NCI-H2029 (cell line): ENCODE data around the gene HERC2.
"Not testable (repeated sequence)": the region's sequence is repeated elsewhere in the genome, so short reads cannot be mapped to it uniquely, and the experiment has no call there.

Experiments used
- DNase-seq: peaks from one replicate; lab custom pipeline; 2025; lab: John Stamatoyannopoulos, UW

The HERC2 gene

DNA sequence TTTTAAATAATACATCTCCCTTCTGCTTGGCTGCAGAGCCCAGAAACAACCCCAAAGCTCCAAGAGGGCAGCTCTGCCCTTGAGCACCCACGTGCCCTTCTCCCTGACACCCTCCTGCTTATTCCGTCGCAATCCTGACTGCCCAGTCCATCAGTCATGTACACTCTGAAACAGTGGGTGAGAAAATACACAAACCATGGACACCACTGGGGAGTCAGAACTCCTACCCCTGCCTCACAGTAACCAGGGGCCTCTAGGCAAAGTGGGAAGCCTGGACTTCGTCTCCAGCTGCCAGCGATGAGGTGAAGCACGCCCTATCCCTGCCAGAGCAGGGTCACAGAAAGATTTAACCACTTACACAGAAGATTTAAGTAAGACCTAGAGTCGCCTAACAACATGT lies 40.1 kb downstream of the HERC2 start:
- no peak for DNase-seq

DNA sequence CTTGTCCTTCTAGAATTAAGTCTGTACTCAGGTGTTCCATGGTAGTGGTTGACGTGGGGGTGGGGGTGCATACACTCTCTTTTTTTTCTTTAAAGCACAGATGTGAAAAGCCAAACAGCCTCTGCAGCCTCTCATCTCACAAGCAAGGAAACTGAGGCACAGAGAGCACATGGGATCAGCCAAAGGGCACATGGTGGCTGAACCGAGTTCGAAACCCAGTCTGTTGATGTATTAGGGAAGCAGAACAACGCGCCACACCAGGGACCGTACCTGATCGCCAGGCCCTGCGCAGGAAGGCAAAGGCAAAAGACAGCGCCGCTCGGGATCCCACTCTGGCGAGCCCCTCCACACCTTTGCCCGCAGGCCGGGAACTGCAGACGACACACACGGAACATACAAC lies 47.3 kb downstream of the HERC2 start:
- no peak for DNase-seq

DNA sequence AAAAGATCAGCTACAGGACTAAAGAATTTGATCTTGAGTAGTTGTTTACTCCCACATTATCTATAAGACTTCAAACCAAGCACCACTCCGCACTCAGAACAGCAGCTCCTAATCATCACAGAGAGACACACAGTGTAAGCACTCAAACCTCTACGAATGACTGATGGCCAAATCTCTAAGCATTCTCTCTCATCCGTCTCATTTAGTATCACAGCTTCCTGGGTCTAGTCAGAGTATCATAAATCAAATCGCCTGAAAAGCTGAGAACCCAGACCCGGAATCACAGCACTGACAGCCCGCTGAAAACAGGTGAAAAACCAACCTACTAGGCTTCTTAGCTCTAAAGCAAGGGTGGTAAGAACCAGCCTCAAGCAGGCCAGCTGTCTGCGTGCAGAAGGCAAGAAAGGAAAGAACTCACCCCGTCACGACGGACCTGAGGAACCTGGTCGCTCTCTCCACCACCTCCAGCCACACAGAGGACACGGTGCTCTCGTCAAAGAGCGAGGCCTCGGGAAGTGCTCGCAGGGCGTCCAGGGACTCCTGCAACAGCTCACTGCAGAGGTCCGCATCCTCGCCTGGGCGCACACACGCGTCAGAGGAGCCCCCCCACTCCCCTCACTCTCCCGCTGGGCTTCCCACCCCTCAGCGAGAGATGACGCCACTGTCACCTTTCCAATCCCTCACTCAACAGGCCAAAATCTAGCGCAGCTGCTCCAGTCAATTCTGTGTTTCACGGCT lies 47.9 kb downstream of the HERC2 start:
- DNase-seq, result no peak

DNA sequence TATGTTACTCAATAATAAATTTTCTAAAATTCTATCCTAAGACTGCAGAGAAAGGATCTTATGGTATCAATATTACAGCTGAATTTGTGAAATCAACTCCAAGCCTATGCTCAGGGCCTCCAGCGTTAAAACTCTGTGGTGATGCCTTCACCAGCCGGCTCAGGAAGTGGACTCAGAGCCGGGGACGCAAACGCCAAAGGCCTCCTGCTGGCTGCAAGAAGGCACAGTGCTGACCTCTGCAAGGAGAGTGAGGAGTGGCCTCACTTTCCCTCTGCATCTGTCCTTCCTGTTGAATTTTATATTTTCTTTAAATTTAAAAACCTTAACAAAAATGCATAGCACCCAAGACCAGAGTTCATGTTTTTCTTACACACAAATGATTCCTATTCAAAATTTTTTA lies 48.5 kb downstream of the HERC2 start:
- no peak for DNase-seq

DNA sequence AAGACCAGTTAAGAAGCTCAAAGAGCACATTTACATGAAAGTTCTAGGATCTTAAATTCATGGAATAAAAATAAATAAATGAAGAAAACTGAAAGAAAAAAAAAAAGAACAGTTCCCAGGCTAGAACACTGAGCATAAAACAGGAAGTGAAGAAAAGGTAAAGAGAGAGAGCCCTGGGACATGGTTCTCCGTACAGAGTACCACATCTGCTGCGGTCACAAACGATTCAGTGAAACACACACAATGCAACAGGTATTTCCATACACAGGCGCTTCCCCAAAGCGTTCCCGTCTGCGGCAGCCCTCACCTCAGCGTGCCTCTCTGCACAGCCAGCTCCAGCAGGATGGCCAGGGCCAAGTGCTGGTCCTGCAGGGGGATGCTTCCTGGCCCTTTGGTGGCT lies 49.4 kb downstream of the HERC2 start:
- DNase-seq, result no peak

DNA sequence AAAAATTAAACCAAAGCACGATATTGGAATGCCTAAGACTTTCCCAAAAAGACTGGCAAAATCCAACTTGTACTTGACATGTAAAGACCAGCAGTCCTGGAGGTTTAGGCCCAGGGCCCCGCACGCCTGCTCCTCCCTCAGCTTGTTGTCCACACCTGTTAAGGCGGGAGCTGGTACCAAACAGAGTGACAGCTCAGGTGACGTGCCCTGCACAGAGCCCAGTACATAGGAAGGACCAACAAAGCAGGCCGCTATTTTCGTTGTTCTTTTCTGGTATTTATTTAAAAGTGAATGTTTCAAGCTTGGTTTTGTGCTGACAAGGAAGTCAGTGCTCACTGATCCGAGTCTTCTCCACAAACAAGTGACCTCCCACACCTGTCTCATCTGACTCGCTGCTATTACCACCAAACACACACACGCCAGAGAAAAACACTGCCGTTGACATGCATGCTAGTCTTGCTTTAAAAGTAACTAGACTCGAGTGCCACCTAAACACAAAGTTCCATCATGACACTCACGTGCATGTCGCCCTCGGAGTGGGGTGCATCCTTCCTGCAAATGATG lies 50.2 kb downstream of the HERC2 start:
- DNase-seq, result no peak

DNA sequence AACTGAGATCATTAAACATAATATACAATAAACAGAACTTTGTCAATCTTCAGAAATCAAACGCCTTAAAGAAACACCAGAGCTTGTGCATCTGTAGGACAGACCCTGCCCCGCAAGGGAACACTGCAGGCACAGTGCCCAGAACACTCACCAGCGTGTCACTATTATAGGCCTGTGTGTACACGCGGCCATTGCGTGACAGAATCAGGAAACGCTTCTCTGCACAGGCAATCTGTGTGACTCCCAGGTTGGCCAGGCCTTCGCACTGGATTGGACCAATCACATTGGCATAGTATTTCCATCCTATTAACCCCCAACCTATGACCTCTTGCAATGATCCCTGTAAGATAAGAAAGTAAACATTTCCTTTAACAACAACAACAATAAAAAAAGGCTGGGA lies 52.9 kb downstream of the HERC2 start:
- no peak for DNase-seq

DNA sequence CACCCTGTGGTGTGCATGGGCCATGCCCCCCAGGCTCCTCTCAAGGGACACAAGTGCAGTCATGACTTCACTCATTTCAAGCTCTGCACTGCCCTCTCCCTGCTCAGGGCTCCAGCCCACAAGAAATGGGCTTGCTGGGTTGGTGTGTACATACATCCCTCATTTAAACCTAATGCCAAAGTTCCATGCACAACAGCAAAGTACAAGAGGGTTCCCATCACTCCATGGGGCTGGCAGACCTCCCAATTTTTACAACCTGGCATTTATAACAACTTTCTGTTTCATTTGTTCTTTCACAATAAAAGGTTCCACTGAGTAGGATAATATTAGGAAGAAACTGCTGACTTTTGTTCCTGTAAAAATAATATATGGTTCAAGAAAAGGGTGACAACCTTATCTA lies 54.3 kb downstream of the HERC2 start:
- DNase-seq, result no peak

DNA sequence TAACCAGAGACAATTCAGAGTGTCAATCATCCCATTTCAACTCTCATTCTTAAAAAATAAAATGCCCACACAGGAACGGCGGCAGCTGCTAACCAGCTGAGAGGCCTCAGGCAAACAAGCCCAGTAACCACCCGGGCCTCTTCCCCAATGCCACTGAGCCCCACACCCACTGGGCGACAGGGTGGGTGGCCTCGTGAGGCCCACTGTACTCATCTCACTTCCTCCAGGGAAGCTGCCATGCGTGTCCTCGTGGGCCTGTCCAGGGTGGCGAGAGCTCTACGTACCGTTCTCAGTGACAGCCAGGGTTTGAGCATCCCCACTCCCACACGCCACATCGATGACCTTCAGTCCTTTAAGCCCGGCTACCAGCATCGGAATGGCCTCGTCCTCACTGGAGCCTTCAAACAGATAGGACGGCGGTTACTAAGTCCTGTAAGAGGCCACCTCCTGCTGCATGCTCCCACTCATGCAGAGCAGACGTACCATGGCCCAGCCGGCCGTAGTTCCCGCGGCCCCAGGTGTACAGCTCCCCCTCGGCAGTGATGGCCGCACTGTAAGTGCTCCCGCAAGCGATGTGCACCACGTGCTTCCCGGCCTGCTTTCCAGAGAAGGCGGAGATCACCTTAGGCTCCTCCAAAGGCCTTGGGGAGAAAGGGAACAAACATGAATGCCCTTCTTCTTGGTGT lies 56.5 kb downstream of the HERC2 start:
- DNase-seq, result no peak

DNA sequence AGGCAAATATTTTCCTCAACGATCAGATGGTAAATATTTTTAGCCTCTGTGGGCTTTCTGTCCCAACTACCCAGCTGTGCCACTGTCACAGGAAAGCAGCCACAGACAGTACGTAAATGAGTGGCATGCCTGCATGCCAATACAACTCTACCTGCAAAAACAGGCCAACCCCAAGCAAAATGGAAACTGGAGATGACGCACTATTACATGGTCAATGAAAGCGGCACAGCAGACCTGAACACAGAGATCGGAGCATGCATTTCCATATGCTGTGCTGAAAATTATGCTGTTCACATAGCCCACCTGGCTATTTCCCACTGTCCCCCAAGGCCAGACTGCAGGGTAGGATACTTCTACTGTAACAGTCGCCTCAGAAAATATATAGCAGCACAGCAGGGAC lies 57.8 kb downstream of the HERC2 start:
- no peak for DNase-seq

DNA sequence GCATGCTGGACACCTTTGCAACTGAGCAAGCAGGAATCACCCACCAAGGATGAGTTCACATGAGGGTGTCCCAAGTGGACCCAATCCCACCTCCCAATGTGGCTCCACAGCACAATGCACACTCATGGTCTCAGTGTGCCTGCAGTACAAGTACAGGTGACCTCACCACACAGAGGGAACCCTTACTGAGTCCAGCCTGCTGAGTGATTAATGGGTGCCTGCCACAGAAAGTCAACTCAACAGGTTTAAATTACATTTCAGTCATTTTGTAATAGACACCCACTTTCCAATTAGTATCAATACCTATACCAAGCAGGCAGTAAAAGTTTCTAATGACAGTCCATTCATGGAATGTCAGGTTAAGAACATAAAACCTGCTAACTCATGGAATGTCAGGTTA lies 59.5 kb downstream of the HERC2 start:
- no peak for DNase-seq

DNA sequence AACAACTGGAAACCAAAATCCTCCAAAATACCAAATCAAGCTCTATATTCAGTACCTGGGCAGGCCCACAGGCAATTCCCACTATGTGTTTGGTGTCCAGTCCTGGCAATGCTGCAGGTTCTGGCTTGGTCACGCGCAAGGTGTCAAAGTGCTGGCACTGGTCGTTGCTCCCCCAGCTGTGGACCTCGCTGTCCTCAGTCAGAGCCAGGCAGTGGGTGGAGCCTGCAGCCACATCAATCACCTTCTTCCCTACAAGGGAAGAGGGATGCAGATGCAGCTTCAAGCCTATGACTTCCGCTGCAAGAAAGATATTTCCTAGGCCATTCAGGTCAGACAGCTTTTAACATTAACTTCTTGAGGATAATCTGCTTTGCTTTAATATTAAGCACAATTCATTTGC lies 61.3 kb downstream of the HERC2 start:
- no peak for DNase-seq

DNA sequence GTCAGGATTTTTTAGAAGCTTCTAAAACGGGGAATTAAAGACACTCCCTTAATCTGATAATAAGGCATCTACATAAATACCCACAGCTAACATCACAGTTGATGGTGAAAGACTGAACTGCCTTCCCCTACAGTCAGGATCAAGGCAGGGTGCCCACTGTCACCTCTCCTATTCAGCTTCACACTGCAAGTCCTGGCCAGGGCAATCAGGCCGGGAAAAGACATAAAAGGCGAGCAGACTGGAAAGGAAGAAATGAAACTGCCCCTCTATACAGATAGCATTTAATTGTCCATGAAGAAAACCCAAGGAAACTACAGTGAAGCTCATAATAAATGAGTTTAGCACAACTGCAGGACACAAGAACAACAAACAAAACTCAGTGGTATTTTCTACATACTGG lies 61.7 kb downstream of the HERC2 start:
- DNase-seq, result no peak

DNA sequence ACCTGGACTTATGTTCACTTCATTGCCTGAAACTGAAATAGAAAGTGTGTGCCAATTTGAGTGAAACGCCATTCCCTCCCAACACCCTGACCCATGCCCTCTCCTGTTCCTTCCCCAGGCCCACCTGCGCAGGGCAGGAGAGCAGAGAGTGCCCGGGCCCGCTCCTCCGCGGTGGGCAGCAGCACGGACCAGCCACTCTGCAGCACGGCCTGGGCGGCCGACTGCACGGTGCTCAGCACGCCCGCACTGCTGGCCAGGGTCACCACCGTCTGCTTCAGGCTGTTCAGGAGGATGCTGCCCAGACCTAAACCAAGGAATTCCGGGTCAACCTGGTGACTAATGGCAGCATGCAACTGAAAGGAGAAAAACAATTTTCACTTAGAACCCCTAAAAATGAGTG lies 66.0 kb downstream of the HERC2 start:
- no peak for DNase-seq

DNA sequence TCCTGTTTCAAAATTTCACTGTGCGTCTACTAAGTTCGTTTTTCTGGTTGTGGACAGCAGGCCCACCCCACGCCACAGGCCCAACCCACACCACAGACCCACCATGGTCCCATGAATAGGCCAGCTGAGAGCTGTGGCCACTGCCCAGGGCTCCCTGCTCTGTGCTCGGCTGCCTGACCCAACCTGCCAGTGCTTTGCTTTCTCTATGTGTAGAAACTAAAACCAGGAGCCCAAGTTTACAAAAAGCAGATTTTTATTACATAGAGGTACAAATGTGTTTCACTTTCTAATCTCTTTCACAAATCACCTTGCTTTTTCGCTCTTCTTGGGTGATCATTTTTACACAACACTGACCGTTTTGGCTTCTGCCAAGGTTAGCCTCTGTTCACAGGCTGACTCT lies 69.1 kb downstream of the HERC2 start:
- DNase-seq, result no peak

DNA sequence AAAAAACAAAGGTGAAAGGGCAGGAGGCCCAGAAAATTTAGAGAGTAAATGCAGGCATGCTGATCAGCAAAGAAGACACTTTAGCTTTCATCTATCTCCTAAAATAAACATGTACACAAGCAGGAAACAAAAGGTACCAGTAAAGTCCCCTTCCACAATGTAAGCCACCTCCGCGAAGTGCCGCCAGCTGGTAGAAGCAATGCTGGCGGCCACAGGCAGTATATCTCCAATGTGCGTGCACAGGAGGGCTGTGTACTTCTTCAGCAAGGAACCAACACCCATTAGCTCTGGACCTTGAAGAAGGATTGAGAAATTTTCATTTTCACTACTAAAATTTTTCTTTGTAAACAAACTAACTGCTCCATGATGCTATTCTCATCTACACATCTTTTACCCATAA lies 75.4 kb downstream of the HERC2 start:
- no peak for DNase-seq

DNA sequence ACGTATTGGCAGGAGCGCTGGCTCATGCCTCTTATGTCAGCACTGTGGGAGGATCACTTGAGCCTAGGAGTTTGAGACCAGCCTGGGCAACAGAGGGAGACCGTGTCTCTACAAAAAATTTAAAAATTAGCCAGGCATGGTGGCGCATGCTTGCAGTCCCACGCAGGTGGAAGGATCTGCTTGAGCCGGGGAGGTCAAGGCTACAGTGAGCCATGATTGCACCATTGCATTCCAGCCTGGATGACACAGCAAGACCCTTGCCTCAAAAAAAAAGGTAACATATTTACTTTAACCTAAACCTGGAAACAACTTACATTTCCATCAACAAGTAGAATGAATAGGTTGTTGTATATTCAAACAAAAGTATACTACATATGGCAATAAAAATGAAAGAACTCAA lies 78.1 kb downstream of the HERC2 start:
- no peak for DNase-seq

DNA sequence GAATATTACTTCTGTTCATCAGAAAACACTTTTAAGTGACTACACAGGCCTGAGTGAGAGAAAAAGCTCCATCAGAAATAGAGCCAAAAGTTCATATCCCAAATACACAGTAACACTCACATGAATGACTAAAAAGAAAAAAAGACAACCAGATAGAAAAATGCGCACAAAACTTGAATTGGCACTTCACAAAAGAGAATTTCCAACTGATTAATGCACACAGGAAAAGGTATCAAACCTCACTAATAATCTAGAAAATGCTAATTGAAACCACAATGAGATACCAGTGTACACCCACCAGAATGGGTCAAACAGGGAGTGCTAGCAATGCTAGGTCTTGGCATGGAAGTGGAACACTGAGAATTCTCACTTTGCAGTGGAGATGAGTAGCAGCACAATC lies 78.6 kb downstream of the HERC2 start:
- DNase-seq, result no peak

DNA sequence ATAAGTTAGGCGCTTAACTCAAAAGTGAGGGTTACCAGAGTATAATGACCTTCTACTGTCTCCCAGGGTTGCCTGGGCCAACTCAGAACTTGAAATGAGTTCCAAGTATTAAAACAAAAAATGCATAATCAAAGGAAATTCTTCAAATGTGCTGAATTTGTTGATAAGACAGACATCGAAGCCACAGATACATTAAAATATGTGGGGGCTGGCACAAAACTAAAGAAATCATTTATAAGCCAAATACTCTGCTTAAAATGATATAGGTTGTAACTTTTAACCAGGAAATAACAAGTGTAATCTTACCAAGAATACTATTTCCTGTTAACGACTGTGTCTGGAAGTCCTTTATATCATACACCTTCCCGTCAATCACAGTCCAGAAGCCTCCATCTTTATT lies 83.7 kb downstream of the HERC2 start:
- not testable (repeated sequence) for DNase-seq

DNA sequence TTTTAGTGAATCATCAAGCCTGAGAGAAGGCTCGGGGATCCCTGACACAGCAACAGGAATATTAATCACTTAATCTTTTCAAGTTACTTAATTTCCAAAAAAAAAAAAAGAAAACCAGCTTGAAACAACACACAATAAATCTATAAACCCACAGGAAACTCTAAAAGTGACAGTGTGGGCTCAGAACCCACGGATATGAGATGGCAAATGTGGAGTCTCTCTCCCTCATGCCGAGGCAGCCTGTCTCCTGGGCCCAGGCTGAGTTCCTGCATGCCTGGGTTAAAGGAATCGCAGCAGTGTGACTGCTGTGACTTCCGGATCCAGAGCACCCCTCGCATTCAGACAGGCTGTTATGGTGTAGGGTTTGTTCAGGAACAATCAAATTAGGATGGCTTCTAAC lies 90.2 kb downstream of the HERC2 start:
- DNase-seq, result not testable (repeated sequence)

DNA sequence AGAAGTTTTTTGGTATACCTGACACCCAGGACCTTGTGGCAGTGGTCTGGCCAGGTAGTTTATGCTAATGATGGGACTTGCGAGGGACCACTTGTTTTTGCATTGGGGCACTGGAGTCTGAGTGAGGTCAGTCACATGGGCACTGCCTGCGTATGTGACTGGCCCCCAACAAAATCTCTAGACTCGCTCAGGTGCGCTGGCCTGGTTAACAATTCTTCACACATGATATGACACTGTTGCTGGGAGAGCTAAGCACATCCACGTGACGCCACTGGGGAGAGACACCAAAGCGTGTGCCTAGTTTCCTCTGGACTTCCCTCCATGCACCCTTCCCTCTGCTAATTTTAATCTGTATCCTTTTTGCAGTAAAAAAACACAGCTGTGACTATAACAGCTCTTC lies 90.6 kb downstream of the HERC2 start:
- not testable (repeated sequence) for DNase-seq

DNA sequence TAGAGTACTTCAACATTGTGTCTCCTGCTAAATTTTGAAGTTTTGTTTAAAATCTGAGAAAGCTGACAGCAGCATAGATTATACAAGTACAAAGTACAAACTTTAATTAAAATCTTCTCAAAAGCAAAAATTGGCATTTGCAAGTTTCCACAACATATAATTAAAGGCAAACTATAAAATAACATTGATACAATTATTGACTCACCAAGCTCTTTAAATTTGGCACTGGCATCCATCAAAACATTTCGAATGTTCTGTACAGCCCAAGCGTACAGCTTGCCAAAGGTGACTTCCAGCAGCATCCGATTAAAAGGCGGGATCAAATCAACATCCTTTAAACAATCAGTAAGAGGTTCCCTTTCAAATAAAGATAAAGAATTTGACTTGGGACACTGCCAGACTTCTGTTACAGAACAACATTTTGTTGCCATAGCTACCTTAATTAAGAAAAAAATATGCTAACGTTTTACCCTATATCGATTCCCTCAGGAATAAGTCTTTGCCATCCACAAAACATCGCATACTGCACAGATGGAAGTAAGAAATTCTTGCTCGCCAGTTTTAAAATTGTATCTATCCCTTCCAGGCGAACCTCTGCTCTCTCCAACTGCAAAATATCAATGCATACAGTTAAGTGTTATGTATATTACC lies 92.9 kb downstream of the HERC2 start:
- DNase-seq, result not testable (repeated sequence)

DNA sequence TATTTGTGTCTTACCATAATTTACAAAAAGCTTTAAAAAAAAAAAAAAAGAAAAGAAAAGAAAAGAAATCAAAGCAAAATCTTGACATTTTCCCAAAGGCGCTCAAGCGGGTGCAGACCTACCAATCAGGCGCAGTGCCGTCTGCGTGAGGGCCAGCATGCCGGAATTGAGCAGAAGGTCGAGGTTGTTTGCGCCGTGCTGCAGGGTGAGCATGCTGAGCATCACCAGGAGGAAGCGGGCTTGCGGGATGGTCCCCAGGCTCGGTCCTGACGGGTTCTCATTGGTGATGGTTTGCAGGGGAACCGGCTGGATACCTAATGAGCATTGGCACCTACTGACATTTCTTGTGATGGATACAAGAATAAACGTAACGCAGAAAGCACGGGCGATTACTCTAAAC lies 93.9 kb downstream of the HERC2 start:
- DNase-seq, result no peak
